Keratinocyte (primary cell): Measurements from ENCODE around the gene RBM8A.

ENCODE experiments used
- EZH2 ChIP-seq: IDR thresholded peaks from one replicate; pipeline ENCODE4 v1.6.1; 2012; ENCODE audit warnings: inconsistent platforms, mild to moderate bottlenecking, low read length, moderate library complexity
- TF ChIP-seq, protein P1 (sequence below), 3 experiments: IDR thresholded peaks in 1 of 3; conservative IDR thresholded peaks in 1 of 3; optimal IDR thresholded peaks in 1 of 3; 2 replicates in 2 of 3; 3 replicates in 1 of 3; pipeline versions ENCODE3 to v1.5.1; 2011; ENCODE audit warnings: low read length in 3 of 3, mild to moderate bottlenecking in 3 of 3, moderate library complexity in 2 of 3, control low read depth in 1 of 3, inconsistent platforms in 1 of 3; ENCODE audit not compliant: insufficient read depth in 2 of 3; ENCODE audit errors: extremely low read depth in 1 of 3

DNA sequence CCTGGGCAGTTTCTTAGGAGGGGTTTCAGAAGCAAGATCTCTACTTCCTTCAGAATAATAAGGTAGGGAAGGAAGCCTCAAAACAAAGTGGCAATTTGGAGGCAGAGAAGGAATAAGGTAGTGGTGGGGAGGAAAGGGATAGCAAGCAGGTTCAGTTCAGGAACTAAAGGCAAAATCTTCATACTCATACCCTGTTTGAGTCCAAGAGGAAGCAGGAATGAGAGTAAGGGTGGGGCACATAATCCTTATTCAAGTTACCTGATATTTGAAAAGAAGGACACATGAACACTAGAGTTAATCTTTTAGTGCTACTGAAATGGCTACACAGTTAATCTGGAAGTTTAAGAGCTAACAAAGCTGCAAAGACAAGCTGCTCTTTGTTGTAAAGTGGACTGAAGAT, 8.4 kb upstream of the RBM8A start:
- TF ChIP-seq EZH2, result no peak
- TF ChIP-seq, protein P1, sequence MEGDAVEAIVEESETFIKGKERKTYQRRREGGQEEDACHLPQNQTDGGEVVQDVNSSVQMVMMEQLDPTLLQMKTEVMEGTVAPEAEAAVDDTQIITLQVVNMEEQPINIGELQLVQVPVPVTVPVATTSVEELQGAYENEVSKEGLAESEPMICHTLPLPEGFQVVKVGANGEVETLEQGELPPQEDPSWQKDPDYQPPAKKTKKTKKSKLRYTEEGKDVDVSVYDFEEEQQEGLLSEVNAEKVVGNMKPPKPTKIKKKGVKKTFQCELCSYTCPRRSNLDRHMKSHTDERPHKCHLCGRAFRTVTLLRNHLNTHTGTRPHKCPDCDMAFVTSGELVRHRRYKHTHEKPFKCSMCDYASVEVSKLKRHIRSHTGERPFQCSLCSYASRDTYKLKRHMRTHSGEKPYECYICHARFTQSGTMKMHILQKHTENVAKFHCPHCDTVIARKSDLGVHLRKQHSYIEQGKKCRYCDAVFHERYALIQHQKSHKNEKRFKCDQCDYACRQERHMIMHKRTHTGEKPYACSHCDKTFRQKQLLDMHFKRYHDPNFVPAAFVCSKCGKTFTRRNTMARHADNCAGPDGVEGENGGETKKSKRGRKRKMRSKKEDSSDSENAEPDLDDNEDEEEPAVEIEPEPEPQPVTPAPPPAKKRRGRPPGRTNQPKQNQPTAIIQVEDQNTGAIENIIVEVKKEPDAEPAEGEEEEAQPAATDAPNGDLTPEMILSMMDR (optimal IDR thresholded peaks at IDR 0.05 in 1 of 3, IDR thresholded peaks at IDR 0.05 in 1 of 3, conservative IDR thresholded peaks at IDR 0.05 in 1 of 3; ENCODE audit: extremely low read depth in 1 of 3, insufficient read depth in 2 of 3, low read length in 3 of 3), result no peak
